Glutamatergic neuron (in vitro differentiated cells): ENCODE measurements around the gene CPNE6. TPM values are rescaled to one million over a fixed set of nuclear protein-coding genes. Genes with fewer than 3 reads are reported as not detected.

ENCODE experiments used
- DNase-seq: peaks from one replicate; pipeline ENCODE4 v3.0.0; 2022
- H3K27ac Mint-ChIP-seq: one replicate; pipeline ENCODE4 v1.8.0; 2020; ENCODE audit warnings: mild to moderate bottlenecking, mixed read lengths, inconsistent platforms; ENCODE audit not compliant: unreplicated experiment
- H3K27me3 Mint-ChIP-seq: one replicate; pipeline ENCODE4 v1.8.0; 2020; ENCODE audit warnings: mild to moderate bottlenecking, moderate library complexity, mixed read lengths, inconsistent platforms; ENCODE audit not compliant: unreplicated experiment
- H3K36me3 Mint-ChIP-seq: one replicate; pipeline ENCODE4 v1.8.0; 2020; ENCODE audit warnings: mild to moderate bottlenecking, mixed read lengths, inconsistent platforms; ENCODE audit not compliant: unreplicated experiment
- H3K4me1 Mint-ChIP-seq: one replicate; pipeline ENCODE4 v1.8.0; 2020; ENCODE audit warnings: mild to moderate bottlenecking, low read depth, mixed read lengths, inconsistent platforms; ENCODE audit not compliant: unreplicated experiment
- H3K4me3 Mint-ChIP-seq: one replicate; pipeline ENCODE4 v1.8.0; 2020; ENCODE audit warnings: mild to moderate bottlenecking, mixed read lengths, inconsistent platforms; ENCODE audit not compliant: unreplicated experiment
- H3K9me3 Mint-ChIP-seq: one replicate; pipeline ENCODE4 v1.8.0; 2020; ENCODE audit warnings: mild to moderate bottlenecking, moderate library complexity, mixed read lengths, inconsistent platforms; ENCODE audit not compliant: unreplicated experiment
- total RNA-seq: library from RNA; stranded (reverse); fragmentation: NEBNext Ultra II Directional; extraction: Animal tissue kit (Norgen Biotek cat#: 25700); gene quantifications from one replicate; pipeline ENCODE4 v1.2.1, GENCODE V29; 2021; ENCODE audit not compliant: unreplicated experiment
- TF ChIP-seq, protein P1 (sequence below): fragments of 200-600 bp; sonication (generic); IDR thresholded peaks from one replicate; pipeline ENCODE4 v1.5.0; 2021; ENCODE audit not compliant: partially characterized antibody, unreplicated experiment

The CPNE6 gene
- total RNA-seq, 1 donor from 2014 or later: 0.44 TPM

DNA sequence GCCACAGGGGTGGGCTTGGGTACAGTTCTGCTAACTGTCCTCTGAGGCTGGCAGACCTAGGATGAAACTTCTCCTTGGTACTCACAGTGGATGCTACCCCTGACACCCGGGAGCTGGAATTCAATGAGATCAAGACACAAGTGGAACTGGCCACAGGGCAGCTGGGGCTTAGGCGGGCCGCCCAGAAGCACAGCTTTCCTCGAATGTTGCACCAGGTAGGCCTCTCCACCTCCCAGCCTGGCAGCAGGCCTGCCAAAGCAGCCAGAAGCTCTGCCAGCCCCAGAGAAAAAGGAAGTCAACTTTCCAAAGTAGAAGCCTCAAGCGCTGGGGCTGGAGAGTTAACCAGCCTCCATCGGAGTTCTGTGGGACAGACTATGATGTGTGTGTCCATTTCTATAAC, 45.8 kb downstream of the CPNE6 start:
- H3K27me3 Mint-ChIP-seq: peaks cover 8% of the 10 kb centered on the region
- H3K9me3 Mint-ChIP-seq: peaks cover 11% of the 10 kb centered on the region
- H3K4me3 Mint-ChIP-seq: no peak overlapping the region
- peaks cover 10% of the 10 kb centered on the region for H3K4me1 Mint-ChIP-seq
- H3K36me3 Mint-ChIP-seq: peaks cover 5% of the 10 kb centered on the region
- no peak overlapping the region for H3K27ac Mint-ChIP-seq
- no peak for DNase-seq
- TF ChIP-seq, protein P1, sequence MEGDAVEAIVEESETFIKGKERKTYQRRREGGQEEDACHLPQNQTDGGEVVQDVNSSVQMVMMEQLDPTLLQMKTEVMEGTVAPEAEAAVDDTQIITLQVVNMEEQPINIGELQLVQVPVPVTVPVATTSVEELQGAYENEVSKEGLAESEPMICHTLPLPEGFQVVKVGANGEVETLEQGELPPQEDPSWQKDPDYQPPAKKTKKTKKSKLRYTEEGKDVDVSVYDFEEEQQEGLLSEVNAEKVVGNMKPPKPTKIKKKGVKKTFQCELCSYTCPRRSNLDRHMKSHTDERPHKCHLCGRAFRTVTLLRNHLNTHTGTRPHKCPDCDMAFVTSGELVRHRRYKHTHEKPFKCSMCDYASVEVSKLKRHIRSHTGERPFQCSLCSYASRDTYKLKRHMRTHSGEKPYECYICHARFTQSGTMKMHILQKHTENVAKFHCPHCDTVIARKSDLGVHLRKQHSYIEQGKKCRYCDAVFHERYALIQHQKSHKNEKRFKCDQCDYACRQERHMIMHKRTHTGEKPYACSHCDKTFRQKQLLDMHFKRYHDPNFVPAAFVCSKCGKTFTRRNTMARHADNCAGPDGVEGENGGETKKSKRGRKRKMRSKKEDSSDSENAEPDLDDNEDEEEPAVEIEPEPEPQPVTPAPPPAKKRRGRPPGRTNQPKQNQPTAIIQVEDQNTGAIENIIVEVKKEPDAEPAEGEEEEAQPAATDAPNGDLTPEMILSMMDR: no peak

DNA sequence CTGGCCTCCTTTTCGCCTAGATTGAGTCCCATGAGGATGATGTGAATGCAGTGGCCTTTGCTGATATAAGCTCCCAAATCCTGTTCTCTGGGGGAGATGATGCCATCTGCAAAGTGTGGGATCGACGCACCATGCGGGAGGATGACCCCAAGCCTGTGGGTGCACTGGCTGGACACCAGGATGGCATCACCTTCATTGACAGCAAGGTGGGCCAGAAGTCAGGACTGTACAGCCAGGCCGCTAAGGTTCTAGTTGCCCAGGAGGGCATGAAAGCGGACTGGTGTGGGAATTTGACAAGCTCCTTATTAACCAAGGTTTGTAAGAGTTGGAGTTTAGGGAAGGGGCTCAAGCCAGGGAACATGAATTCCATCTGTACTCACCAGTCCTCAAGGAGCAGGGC, 48.3 kb downstream of the CPNE6 start:
- H3K4me3 Mint-ChIP-seq: no peak overlapping the region
- no peak for DNase-seq
- H3K4me1 Mint-ChIP-seq: peaks cover 10% of the 10 kb centered on the region
- H3K36me3 Mint-ChIP-seq: peaks cover 5% of the 10 kb centered on the region
- no peak overlapping the region for H3K27ac Mint-ChIP-seq
- H3K9me3 Mint-ChIP-seq: peaks cover 8% of the 10 kb centered on the region
- TF ChIP-seq, protein P1: no peak
- H3K27me3 Mint-ChIP-seq: peaks cover 6% of the 10 kb centered on the region

DNA sequence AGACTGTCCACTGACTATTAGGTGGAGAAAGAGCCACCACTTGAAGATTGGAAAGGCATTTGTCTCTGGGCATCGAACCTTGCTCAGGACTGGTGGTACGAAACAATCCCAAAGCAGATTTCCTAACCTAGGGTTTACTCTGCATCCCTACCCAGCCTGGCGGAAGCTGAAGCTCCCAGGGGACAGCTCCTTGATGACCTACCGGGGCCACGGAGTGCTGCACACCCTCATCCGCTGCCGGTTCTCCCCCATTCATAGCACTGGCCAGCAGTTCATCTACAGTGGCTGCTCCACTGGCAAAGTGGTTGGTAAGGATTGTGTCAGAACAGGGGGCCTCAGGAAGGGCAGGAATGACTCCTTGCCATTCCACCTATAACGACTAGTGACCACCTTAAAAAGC, 49.8 kb downstream of the CPNE6 start:
- H3K27me3 Mint-ChIP-seq: peaks cover 6% of the 10 kb centered on the region
- peaks cover 2% of the 10 kb centered on the region for H3K9me3 Mint-ChIP-seq
- TF ChIP-seq, protein P1: no peak
- peaks cover 5% of the 10 kb centered on the region for H3K36me3 Mint-ChIP-seq
- no peak for DNase-seq
- H3K27ac Mint-ChIP-seq: no peak overlapping the region
- no peak overlapping the region for H3K4me3 Mint-ChIP-seq
- peaks cover under 1% of the 10 kb centered on the region for H3K4me1 Mint-ChIP-seq

DNA sequence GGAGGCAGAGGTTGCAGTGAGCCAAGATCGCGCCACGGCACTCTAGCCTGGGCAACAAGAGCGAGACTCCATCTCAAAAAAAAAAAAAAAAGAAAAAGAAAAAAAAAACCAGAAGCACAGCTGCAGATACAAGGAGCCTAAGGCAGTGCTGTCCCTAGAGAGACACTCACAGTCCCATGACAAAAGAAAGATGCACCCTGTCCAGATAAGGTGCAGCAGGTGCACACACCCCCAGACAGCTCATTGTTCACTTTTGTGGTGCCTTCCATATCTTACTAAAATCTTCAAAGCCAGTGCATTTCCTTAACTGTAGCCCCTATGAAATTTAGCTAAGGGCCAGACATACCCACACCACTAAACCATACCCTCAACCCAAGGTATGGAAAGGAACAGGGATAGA, 51.1 kb downstream of the CPNE6 start:
- Mint-ChIP-seq H3K4me3 (no peak overlapping the region), H3K27me3 (peaks cover 6% of the 10 kb centered on the region), H3K27ac (no peak overlapping the region), H3K4me1 (no peaks in the 10 kb centered on the region), H3K36me3 (peaks cover 5% of the 10 kb centered on the region), H3K9me3 (peaks cover 2% of the 10 kb centered on the region)
- no peak for DNase-seq
- TF ChIP-seq, protein P1: no peak

DNA sequence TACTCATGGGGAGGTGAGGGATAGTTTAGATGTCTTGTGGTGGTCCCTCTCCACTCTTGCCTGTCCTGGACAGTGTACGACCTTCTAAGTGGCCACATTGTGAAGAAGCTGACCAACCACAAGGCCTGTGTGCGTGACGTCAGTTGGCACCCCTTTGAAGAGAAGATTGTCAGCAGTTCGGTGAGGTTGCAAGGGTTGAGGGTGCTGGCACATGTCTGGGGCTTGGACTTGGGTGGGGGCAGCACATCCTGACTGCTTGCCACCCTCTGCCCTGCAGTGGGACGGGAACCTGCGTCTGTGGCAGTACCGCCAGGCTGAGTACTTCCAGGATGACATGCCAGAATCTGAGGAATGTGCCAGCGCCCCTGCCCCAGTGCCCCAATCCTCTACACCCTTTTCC, 51.5 kb downstream of the CPNE6 start:
- H3K27ac Mint-ChIP-seq: no peak overlapping the region

More for the DNA sequence above, 51.5 kb downstream of the CPNE6 start:
- no peak for DNase-seq
- Mint-ChIP-seq H3K36me3 (peaks cover 5% of the 10 kb centered on the region), H3K4me3 (no peak overlapping the region), H3K4me1 (no peaks in the 10 kb centered on the region), H3K9me3 (peaks cover 2% of the 10 kb centered on the region), H3K27me3 (peaks cover 6% of the 10 kb centered on the region)
- TF ChIP-seq, protein P1: no peak
